GM18868 (cell line): ENCODE measurements around the gene GFI1.

ENCODE experiments used
- ATAC-seq: cut with Tn5 transposase; IDR thresholded peaks from one replicate; pipeline ENCODE4 v1.9.1; 2021; ENCODE audit warnings: mild to moderate bottlenecking, moderate library complexity; ENCODE audit not compliant: unreplicated experiment

GFI1 gene

DNA sequence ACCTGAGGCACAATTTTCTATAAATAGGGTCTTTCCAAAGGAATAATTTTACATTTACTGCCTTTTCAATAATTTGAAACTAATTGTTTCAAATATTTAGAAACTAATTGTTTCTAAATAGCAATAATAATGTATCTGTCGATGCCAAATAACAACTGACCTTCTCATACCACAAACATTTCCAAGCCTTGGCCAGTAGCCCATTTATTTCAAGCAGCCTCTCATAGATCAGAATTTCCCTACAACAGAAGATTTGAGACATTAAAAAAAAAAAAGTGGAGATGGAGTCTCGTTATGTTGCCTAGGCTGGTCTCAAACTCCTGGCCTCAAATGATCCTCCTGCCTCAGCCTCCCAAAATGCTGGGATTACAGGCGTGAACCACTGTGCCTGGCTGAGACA lies 2.1 kb upstream of the GFI1 start:
- ATAC-seq, result no peak

DNA sequence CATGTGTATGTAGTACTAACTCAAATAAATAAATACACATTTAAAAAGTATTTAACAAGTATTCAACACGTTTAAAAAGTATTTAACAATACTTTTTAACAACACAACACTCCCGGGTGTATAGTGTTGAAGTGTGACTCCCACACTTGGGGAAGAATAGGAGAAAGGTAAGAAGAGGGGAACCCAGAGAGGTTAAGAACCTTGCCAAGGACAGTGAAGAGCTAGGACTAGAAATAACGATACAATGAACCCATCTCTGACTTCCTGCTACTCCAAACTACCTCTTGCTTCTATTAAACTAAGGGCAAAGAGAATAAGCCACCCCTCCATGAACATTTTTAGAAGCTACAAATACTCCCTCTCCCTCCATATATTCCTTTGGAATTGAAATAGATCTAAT lies 1.7 kb upstream of the GFI1 start:
- ATAC-seq, result no peak

- no peak for ATAC-seq
Observed at GRCh38 chr1:92487078-92487605, 417 bp upstream of the GFI1 start.

DNA sequence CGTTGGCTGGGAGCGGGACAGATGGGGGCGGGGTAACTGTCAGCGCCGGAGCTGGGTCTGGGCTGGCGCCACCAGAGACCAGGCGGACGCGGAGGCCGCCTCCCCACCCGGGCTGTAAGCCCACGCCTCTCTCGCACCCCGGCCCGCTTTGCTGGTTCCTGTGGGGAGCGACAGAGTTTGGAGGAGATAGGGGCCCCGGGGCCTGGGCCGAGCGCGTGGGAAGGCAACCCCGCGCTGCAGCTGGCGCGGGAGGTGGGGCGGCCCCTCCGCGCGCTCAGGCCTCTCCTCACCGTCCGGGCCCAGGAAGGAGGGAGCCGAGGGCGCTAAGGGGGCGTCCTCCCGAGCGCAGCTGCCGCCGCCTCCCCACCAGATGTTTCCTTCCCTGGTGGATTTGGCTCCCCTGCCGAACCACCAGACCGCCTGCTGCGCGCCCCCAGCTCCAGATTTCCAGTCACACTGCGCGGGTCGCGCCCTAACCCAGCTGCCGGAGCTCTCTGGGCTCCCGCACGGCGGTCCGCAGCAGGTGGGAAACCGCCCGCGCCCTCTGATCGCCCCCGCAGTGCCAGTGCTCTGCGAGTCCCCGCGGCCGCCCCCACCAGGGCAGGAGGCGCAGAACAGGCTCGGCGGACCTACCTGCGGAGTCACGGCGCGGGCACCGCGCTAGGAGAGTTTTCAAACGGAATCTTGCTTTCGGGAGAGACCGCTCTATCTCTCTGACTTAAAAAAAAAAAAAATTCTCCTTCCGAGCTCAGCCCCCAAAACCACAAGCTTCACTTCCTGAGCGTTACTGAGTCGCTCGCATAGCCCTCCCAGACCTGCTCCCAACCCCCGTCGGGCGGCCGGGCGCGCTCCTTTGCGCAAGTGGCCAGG lies 1.1 kb downstream of the GFI1 start:
- ATAC-seq, result peak; percentile 58

DNA sequence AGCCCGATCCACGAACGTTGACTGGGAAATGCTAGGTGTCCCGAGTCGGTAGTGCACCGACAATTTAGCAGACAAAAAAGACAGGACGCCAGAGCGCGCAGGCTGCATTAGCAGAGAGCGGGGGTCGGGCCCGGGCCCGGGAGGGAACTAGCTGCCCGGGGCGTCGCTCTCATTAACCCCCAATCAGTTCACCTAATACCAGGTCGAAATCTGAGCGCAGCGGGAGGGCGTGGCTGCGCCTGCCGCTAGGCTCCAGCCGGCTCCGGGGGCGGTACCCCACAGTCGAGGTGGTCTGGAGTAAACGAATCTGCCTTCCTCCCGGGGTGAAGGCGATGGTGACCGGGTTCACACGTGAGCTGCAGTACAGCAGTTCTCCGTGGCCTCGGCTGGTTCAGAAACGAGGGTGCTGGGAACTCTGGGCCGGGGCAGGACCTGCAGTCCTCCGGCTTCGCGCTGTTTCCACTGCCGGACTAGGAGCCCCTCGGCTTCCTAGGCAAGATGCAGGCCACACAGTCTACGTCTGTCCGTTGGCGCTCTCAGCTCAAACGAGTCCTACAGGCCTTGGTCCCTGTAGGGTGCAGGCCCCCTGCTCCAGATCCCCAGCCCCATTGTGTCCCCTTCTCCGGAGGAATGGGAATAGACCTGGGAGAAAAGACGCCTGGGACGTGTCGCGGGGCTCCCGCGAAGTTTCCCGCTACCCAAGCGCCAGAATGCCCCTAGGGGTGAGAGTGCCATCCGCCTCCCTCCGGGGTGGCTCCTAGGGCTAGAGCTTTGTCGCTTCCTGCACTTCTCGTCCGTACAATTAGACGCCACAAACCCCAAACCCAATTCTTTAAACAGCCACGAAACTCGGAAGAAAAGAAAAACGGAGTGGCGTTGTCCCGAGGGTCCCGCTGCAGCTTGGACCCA lies 2.0 kb downstream of the GFI1 start:
- ATAC-seq, result peak; percentile 24

- no peak for ATAC-seq
Observed at GRCh38 chr1:92483610-92484471, 2.9 kb downstream of the GFI1 start.

DNA sequence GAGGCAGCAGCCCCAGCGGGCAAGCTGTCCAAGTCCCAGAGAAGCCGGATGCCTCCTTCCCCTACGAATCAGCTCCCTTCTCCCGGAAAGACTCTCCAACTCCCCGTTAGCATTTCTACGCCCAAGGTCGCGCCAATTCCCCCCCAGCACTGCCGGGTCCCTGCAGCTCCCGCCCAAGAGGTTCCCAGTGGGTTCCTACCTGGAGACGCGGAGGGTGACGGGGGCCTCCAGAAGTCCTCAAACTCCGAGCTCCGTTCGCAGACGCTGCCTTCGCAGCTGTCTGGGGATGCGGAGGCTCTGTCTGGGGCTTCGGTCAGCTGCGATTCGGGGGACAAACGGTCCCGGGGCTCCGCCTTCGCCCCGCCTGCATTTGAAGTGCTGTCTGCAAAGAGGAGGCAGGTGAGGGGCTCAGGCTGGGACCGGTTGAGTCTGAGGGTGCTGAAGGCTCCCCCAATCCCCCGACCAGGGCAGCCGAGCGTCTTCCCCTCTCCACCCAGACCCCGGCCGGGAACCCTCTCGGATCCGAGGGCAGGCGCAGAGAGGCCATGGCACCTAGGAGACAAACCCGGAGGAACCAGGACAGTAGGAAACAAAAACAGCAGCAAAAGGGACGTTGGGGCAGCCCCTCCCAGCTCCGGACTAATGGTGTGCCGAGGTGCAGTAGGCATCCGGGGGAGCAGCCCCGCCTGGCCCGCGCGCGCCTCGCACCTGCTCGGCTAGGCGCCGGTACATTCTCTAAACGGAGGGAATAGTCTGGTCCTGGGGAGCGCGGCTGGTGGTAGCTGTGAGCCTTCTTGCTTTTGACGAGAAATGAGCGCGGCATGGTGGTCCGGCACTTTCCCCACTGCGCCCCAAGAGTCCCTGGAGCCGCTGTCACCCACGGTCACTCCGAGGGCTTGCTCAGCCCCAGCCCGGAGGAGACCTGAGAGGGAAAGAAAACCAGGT lies 3.8 kb downstream of the GFI1 start:
- no peak for ATAC-seq

- no peak for ATAC-seq
Observed at GRCh38 chr1:92481971-92482664, 4.6 kb downstream of the GFI1 start.

- ATAC-seq, result no peak
Observed at GRCh38 chr1:92481599-92481925, 5.2 kb downstream of the GFI1 start.

GRCh38 chr1:92480813-92481598 lies 5.7 kb downstream of the GFI1 start:
- no peak for ATAC-seq

DNA sequence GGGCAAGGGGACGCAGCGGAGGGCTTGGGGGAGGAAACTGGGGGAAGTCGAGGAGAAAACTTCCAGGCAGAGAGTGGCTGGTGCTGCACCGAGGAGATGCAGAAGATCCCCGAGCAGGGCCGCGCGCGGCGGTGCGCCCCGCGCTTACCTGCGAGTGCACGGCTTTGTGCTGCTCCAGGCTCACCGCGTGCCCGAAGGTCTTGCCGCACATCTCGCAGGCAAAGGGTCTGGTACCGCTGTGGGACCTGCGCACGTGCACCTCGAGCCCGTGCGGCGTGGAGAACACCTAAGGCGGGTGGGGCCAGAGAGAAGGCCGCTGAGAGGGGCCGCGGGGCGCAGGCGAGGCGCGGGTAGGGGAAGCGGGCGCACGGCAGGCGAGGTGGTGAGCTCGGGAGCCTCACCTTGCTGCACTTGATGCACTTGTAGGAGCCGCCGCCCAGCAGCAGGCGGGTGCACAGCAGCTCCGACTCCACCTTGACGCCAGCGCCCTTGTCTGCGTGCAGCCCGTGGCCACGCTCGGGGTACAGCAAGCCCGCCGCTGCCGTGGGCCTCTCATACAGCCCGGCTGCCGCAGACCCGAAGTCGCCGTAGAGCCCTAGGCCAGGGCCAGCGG lies 6.4 kb downstream of the GFI1 start:
- no peak for ATAC-seq

DNA sequence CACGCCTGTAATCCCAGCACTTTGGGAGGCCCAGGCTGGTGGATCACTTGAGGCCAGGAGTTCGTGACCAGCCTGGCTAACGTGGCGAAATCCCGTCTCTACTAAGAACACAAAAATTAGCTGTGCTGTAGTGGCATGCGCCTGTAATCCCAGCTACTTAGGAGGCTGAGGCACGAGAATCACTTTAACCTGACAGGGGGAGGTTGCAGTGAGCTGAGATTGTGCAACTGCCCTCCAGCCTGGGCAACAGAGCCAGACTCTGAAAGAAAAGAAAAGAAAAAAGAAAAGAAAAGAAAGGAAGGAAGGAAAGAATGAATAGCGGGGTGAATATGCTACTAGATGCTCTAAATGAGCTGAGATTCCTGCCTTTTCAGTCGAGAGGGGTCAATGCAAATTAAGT lies 7.1 kb downstream of the GFI1 start:
- no peak for ATAC-seq

GRCh38 chr1:92478393-92478792 lies 8.3 kb downstream of the GFI1 start:
- no peak for ATAC-seq

DNA sequence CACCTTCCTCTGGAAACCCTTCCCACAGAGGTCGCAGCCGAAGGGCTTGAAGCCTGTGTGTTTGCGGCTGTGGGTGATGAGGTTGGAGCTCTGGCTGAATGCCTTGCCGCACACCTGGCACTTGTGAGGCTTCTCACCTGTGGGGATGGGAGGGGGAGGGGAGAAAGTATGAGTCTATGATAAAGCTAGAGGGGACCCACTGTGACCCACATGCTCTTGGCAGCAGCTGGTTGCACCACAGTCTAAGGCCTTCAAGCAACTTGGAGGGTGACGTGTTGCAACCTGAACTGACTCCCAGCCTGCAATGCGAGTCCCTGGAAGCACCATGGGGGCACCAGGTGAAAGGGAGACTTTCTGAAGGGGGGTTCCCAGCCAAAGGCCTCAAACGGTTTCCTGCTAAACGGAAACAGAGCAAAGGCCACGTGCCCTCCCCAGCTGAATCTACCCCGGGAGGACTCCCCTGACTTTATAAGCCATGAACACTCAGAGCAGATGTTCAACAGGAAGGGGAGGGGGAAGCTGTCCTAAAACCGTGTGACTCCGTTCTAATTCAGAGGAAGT lies 10.6 kb downstream of the GFI1 start:
- peak; percentile 50 for ATAC-seq

- no peak for ATAC-seq
Observed at GRCh38 chr1:92475029-92475428, 11.7 kb downstream of the GFI1 start.

DNA sequence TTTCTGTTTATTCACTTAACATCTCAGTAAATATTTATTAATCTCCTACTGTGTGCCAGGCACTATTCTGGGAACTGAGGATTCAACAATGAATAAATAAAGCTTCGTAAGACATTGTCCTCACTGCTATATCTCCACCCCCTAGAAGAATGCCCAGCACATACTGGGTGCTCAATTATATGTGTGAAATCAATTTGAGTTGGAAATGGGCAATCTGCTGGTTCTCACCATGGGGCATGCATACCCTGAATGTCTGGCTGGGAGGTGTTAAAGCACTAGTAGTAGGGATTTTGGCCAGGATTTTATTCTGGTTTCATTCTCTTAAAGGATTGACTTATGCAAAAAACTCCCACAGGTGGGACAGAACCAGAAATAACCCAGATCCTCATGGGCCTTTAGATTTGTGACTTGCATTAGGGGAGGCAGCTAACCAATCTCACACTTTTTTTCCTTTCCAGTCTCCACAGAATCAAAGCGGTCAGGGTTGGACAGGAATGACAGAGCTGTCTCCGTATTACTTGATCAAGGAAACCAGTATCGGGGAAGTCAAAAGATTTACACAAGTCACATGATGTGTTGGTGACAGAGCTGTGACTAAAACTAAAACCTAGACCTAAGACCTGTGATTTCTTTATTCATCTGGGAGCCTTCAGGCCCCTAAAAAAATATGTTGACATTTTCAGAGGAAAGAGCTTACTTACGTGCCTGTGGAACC lies 12.8 kb downstream of the GFI1 start:
- ATAC-seq, result peak; percentile 82

- no peak for ATAC-seq
Observed at GRCh38 chr1:92470216-92470615, 16.5 kb downstream of the GFI1 start.
